ENCODE data around the gene CDK14.

The CDK14 gene

DNA sequence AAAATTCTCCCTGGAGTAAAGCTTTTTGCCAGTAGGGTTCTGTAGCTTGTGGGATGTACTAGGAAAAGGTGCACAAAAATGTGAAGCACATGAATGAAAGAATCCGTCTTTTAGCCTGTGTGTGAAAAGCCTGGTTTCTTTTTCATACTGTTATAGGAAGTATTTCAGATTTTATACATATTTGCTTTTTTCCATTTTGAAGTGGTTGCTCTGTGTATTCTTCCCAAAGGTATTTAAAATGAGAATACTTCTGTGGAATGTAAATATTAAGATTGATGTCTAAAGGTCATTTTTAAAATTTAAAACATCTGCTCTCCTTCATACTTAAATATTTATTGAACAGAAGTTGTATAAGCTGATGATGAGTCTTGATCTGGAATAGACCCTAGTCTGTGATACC is 96.8 kb downstream of the CDK14 start:
- no peak overlapping the region for H3K4me2 ChIP-seq (ENCODE audit: low read depth, low read length, poor library complexity, severe bottlenecking)
- H3K9me2 ChIP-seq (replicated peaks; ENCODE audit: low read depth, low read length) = no peaks in the 10 kb centered on the region
- H3K9me3 ChIP-seq (ENCODE audit: insufficient read depth, low read depth, low read length) = no peaks in the 10 kb centered on the region
- no peak overlapping the region for H3K4me3 ChIP-seq (ENCODE audit: low read length, poor library complexity, severe bottlenecking)
- H3F3A ChIP-seq (ENCODE audit: low read depth) = no peaks in the 10 kb centered on the region
- H3K27me3 ChIP-seq (ENCODE audit: insufficient read depth, low read length, poor library complexity, severe bottlenecking) = no peaks in the 10 kb centered on the region
- H2AFZ ChIP-seq (ENCODE audit: low read length) = no peak overlapping the region
- H3K9ac ChIP-seq (ENCODE audit: low read depth, low read length, poor library complexity, severe bottlenecking) = no peak overlapping the region
- H3K4me1 ChIP-seq (ENCODE audit: insufficient read depth, low read length, poor library complexity, severe bottlenecking) = no peaks in the 10 kb centered on the region
- no peaks in the 10 kb centered on the region for H3K36me3 ChIP-seq (ENCODE audit: insufficient read depth, low read length)
- TF ChIP-seq EZH2phosphoT487 (IDR thresholded peaks at IDR 0.05; ENCODE audit: borderline replicate concordance) = no peak
- TF ChIP-seq, protein P1, sequence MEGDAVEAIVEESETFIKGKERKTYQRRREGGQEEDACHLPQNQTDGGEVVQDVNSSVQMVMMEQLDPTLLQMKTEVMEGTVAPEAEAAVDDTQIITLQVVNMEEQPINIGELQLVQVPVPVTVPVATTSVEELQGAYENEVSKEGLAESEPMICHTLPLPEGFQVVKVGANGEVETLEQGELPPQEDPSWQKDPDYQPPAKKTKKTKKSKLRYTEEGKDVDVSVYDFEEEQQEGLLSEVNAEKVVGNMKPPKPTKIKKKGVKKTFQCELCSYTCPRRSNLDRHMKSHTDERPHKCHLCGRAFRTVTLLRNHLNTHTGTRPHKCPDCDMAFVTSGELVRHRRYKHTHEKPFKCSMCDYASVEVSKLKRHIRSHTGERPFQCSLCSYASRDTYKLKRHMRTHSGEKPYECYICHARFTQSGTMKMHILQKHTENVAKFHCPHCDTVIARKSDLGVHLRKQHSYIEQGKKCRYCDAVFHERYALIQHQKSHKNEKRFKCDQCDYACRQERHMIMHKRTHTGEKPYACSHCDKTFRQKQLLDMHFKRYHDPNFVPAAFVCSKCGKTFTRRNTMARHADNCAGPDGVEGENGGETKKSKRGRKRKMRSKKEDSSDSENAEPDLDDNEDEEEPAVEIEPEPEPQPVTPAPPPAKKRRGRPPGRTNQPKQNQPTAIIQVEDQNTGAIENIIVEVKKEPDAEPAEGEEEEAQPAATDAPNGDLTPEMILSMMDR (conservative IDR thresholded peaks at IDR 0.05; ENCODE audit: low read length) = no peak
- H3K79me2 ChIP-seq (ENCODE audit: insufficient read depth, low read length) = no peaks in the 10 kb centered on the region
- H4K20me1 ChIP-seq (ENCODE audit: insufficient read depth, low read length, poor library complexity, severe bottlenecking) = no peaks in the 10 kb centered on the region

DNA sequence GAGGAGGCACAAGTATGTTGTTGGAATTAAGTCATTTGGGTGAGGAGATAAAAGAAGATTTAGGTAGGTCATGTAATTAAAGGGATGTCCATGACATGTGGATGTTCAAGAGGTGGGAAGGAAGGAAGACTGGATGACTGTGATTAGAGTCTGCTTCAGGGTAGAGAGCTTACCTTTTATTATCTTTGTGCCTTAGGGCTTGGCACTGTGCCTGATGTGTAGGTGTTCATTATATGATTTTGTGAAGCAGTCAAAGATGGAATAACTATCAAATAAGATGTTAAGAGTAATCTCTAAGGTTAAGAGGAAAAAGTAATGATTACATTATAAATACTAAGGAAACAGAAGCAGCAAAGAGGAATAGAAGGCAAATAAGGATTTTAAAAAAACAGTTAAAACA is 97.8 kb downstream of the CDK14 start:
- Histone ChIP-seq H3K4me2 (ENCODE audit: low read depth, low read length, poor library complexity, severe bottlenecking) (no peak overlapping the region), H3K4me3 (ENCODE audit: low read length, poor library complexity, severe bottlenecking) (no peak overlapping the region)
- TF ChIP-seq, protein P1 (conservative IDR thresholded peaks at IDR 0.05; ENCODE audit: low read length) = no peak
- TF ChIP-seq EZH2phosphoT487 (IDR thresholded peaks at IDR 0.05; ENCODE audit: borderline replicate concordance) = no peak

DNA sequence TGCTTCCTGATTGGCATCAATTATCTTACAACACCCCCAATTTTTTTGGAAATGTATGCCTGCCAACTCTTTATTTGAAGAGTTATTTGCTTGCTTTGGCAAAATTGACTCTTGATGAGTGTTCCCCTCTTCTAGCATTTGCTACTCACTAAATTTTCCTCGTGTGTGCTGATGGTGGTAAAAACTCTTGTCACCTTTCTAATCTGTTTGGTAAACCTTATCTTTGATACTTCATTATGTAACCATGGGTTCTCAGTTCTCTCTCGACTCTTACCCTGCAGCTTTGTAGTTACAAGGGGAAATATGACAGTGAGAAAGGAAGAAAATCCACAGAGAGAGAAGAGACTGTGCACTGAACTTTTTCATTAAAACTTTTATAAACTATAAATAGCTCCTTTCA is 102.5 kb downstream of the CDK14 start:
- Histone ChIP-seq H3K36me3 (ENCODE audit: insufficient read depth, low read length) (no peaks in the 10 kb centered on the region), H3K4me2 (ENCODE audit: low read depth, low read length, poor library complexity, severe bottlenecking) (no peak overlapping the region), H3K27me3 (ENCODE audit: insufficient read depth, low read length, poor library complexity, severe bottlenecking) (no peaks in the 10 kb centered on the region), H3K9me3 (ENCODE audit: insufficient read depth, low read depth, low read length) (no peaks in the 10 kb centered on the region), H3K4me3 (ENCODE audit: low read length, poor library complexity, severe bottlenecking) (no peak overlapping the region), H3K9me2 (replicated peaks; ENCODE audit: low read depth, low read length) (no peaks in the 10 kb centered on the region), H3K4me1 (ENCODE audit: insufficient read depth, low read length, poor library complexity, severe bottlenecking) (no peaks in the 10 kb centered on the region), H3F3A (ENCODE audit: low read depth) (no peaks in the 10 kb centered on the region), H3K9ac (ENCODE audit: low read depth, low read length, poor library complexity, severe bottlenecking) (no peak overlapping the region), H4K20me1 (ENCODE audit: insufficient read depth, low read length, poor library complexity, severe bottlenecking) (no peaks in the 10 kb centered on the region), H3K79me2 (ENCODE audit: insufficient read depth, low read length) (no peaks in the 10 kb centered on the region), H2AFZ (ENCODE audit: low read length) (no peak overlapping the region)
- no peak for TF ChIP-seq EZH2phosphoT487 (IDR thresholded peaks at IDR 0.05; ENCODE audit: borderline replicate concordance)
- TF ChIP-seq, protein P1 (conservative IDR thresholded peaks at IDR 0.05; ENCODE audit: low read length) = no peak

More for the DNA sequence above, 97.8 kb downstream of the CDK14 start:
- no peak overlapping the region for H3K9ac ChIP-seq (ENCODE audit: low read depth, low read length, poor library complexity, severe bottlenecking)
- no peaks in the 10 kb centered on the region for H3K79me2 ChIP-seq (ENCODE audit: insufficient read depth, low read length)
- no peaks in the 10 kb centered on the region for H3K36me3 ChIP-seq (ENCODE audit: insufficient read depth, low read length)
- no peaks in the 10 kb centered on the region for H3F3A ChIP-seq (ENCODE audit: low read depth)
- H3K9me3 ChIP-seq (ENCODE audit: insufficient read depth, low read depth, low read length) = no peaks in the 10 kb centered on the region
- no peaks in the 10 kb centered on the region for H3K27me3 ChIP-seq (ENCODE audit: insufficient read depth, low read length, poor library complexity, severe bottlenecking)
- no peaks in the 10 kb centered on the region for H3K4me1 ChIP-seq (ENCODE audit: insufficient read depth, low read length, poor library complexity, severe bottlenecking)
- no peaks in the 10 kb centered on the region for H4K20me1 ChIP-seq (ENCODE audit: insufficient read depth, low read length, poor library complexity, severe bottlenecking)
- H2AFZ ChIP-seq (ENCODE audit: low read length) = no peak overlapping the region
- H3K9me2 ChIP-seq (replicated peaks; ENCODE audit: low read depth, low read length) = no peaks in the 10 kb centered on the region

All from Loucy (cell line).